ENCODE measurements around the gene ZFC3H1. TPM values are rescaled to one million over a fixed set of nuclear protein-coding genes. Genes with fewer than 3 reads are reported as not detected.
A peak's percentile ranks its signal among the peaks of the same experiment; 100 is the strongest.

Gene ZFC3H1
- total and polyA plus RNA-seq, 5 donors = 12.4 to 29.5 (median 22.4) TPM

GRCh38 chr12:71671816-71672215, 8.2 kb upstream of the ZFC3H1 start:
- Histone ChIP-seq H3K27me3 (ENCODE audit: control insufficient read depth, insufficient read depth) (no peaks in the 10 kb centered on the region), H3K4me1 (ENCODE audit: control insufficient read depth, insufficient read depth, low read length) (no peaks in the 10 kb centered on the region), H3K27ac (ENCODE audit: low read length) (no peak overlapping the region), H3K4me3 (ENCODE audit: low read length) (no peak overlapping the region), H3K9me3 (ENCODE audit: control insufficient read depth, low read length) (no peaks in the 10 kb centered on the region)
- WGBS = 74% methylated on average over 1 of the region's 1 CpG
- no peak for DNase-seq
- intact Hi-C loops (cut with DNase I) = no loop called here
- peak in 1 of 2 donors; percentile 69 for ATAC-seq

GRCh38 chr12:71671311-71671710, 7.7 kb upstream of the ZFC3H1 start:
- Histone ChIP-seq H3K27me3 (ENCODE audit: control insufficient read depth, insufficient read depth) (no peaks in the 10 kb centered on the region), H3K9me3 (ENCODE audit: control insufficient read depth, low read length) (no peaks in the 10 kb centered on the region), H3K4me3 (ENCODE audit: low read length) (no peak overlapping the region), H3K27ac (ENCODE audit: low read length) (no peak overlapping the region), H3K4me1 (ENCODE audit: control insufficient read depth, insufficient read depth, low read length) (no peaks in the 10 kb centered on the region)
- ATAC-seq = no peak
- intact Hi-C loops (cut with DNase I) = no loop called here
- DNase-seq = no peak

GRCh38 chr12:71666259-71666658, 2.6 kb upstream of the ZFC3H1 start:
- intact Hi-C loops (cut with DNase I) = loop anchor here in 2 of 4 donors (10.0 kb wide), 1 partner anchor 89 kb away; the partner anchor contains the start of gene RAB21 (in 2 of the 2)
- Histone ChIP-seq H3K27me3 (ENCODE audit: control insufficient read depth, insufficient read depth) (no peaks in the 10 kb centered on the region), H3K4me1 (ENCODE audit: control insufficient read depth, insufficient read depth, low read length) (peaks cover 3% of the 10 kb centered on the region), H3K27ac (ENCODE audit: low read length) (no peak overlapping the region), H3K9me3 (ENCODE audit: control insufficient read depth, low read length) (no peaks in the 10 kb centered on the region), H3K4me3 (ENCODE audit: low read length) (no peak overlapping the region)
- DNase-seq (no peak), ATAC-seq (no peak)
- WGBS = 99% methylated on average over 5 of the region's 5 CpGs

GRCh38 chr12:71665090-71665463, 1.4 kb upstream of the ZFC3H1 start:
- peaks cover 3% of the 10 kb centered on the region for H3K4me1 ChIP-seq (ENCODE audit: control insufficient read depth, insufficient read depth, low read length)
- no peaks in the 10 kb centered on the region for H3K27me3 ChIP-seq (ENCODE audit: control insufficient read depth, insufficient read depth)
- 18% methylated on average over 4 of the region's 4 CpGs for WGBS
- H3K9me3 ChIP-seq (ENCODE audit: control insufficient read depth, low read length) = no peaks in the 10 kb centered on the region
- no peak overlapping the region for H3K27ac ChIP-seq (ENCODE audit: low read length)
- intact Hi-C loops (cut with DNase I) = loop anchor here in 2 of 4 donors (10.0 kb wide), 1 partner anchor 90 kb away; the partner anchor contains the start of gene RAB21 (in 2 of the 2)
- ATAC-seq (no peak), DNase-seq (no peak)
- H3K4me3 ChIP-seq (ENCODE audit: low read length) = peak overlapping the region; percentile 89

- H3K27ac ChIP-seq (ENCODE audit: low read length) = peak overlapping the region; percentile 97
- peak overlapping the region; percentile 89 for H3K4me3 ChIP-seq (ENCODE audit: low read length)
- intact Hi-C loops (cut with DNase I) = loop anchor here in 2 of 4 donors (10.0 kb wide), 1 partner anchor 90 kb away; the partner anchor contains the start of gene RAB21 (in 2 of the 2)
- no peaks in the 10 kb centered on the region for H3K27me3 ChIP-seq (ENCODE audit: control insufficient read depth, insufficient read depth)
- ATAC-seq (no peak), DNase-seq (no peak)
- no peaks in the 10 kb centered on the region for H3K9me3 ChIP-seq (ENCODE audit: control insufficient read depth, low read length)
- H3K4me1 ChIP-seq (ENCODE audit: control insufficient read depth, insufficient read depth, low read length) = peaks cover 3% of the 10 kb centered on the region
- WGBS = under 1% methylated on average over 20 of the region's 20 CpGs
Observed at GRCh38 chr12:71664411-71665089, 902 bp upstream of the ZFC3H1 start.

- H3K27ac ChIP-seq (ENCODE audit: low read length) = peak overlapping the region; percentile 95
- ATAC-seq (peak; percentile 48 to 63), DNase-seq (peak; percentile 60 to 83 (median 79))
- intact Hi-C loops (cut with DNase I) = loop anchor here in 2 of 4 donors (10.0 kb wide), 1 partner anchor 92 kb away; the partner anchor contains the start of gene RAB21 (in 2 of the 2)
- under 1% methylated on average over 53 of the region's 53 CpGs for WGBS
- H3K4me1 ChIP-seq (ENCODE audit: control insufficient read depth, insufficient read depth, low read length) = peaks cover 3% of the 10 kb centered on the region
- H3K4me3 ChIP-seq (ENCODE audit: low read length) = peak overlapping the region; percentile 89
- H3K9me3 ChIP-seq (ENCODE audit: control insufficient read depth, low read length) = no peaks in the 10 kb centered on the region
- H3K27me3 ChIP-seq (ENCODE audit: control insufficient read depth, insufficient read depth) = no peaks in the 10 kb centered on the region
Observed at GRCh38 chr12:71662849-71663560, 643 bp downstream of the ZFC3H1 start.

- peak overlapping the region; percentile 89 for H3K4me3 ChIP-seq (ENCODE audit: low read length)
- no peaks in the 10 kb centered on the region for H3K27me3 ChIP-seq (ENCODE audit: control insufficient read depth, insufficient read depth)
- no peak for DNase-seq
- WGBS = 3% methylated on average over 8 of the region's 8 CpGs
- no peaks in the 10 kb centered on the region for H3K9me3 ChIP-seq (ENCODE audit: control insufficient read depth, low read length)
- H3K27ac ChIP-seq (ENCODE audit: low read length) = no peak overlapping the region
- intact Hi-C loops (cut with DNase I) = loop anchor here in 2 of 4 donors (10.0 kb wide), 1 partner anchor 93 kb away; the partner anchor contains the start of gene RAB21 (in 2 of the 2)
- H3K4me1 ChIP-seq (ENCODE audit: control insufficient read depth, insufficient read depth, low read length) = peaks cover 3% of the 10 kb centered on the region
- no peak for ATAC-seq
Observed at GRCh38 chr12:71661977-71662530, 1.6 kb downstream of the ZFC3H1 start.

GRCh38 chr12:71656740-71657139, 6.9 kb downstream of the ZFC3H1 start:
- intact Hi-C loops (cut with DNase I) = no loop called here
- H3K27me3 ChIP-seq (ENCODE audit: control insufficient read depth, insufficient read depth) = no peaks in the 10 kb centered on the region
- peaks cover 5% of the 10 kb centered on the region for H3K4me1 ChIP-seq (ENCODE audit: control insufficient read depth, insufficient read depth, low read length)
- no peak overlapping the region for H3K27ac ChIP-seq (ENCODE audit: low read length)
- DNase-seq (no peak), ATAC-seq (no peak)
- H3K9me3 ChIP-seq (ENCODE audit: control insufficient read depth, low read length) = no peaks in the 10 kb centered on the region
- WGBS = 77% methylated on average over 3 of the region's 3 CpGs
- H3K4me3 ChIP-seq (ENCODE audit: low read length) = no peak overlapping the region

GRCh38 chr12:71655907-71656306, 7.7 kb downstream of the ZFC3H1 start:
- WGBS = 95% methylated on average over 1 of the region's 1 CpG
- intact Hi-C loops (cut with DNase I) = no loop called here
- no peak for ATAC-seq
- no peak overlapping the region for H3K27ac ChIP-seq (ENCODE audit: low read length)
- no peaks in the 10 kb centered on the region for H3K9me3 ChIP-seq (ENCODE audit: control insufficient read depth, low read length)
- no peak overlapping the region for H3K4me3 ChIP-seq (ENCODE audit: low read length)
- peaks cover 2% of the 10 kb centered on the region for H3K4me1 ChIP-seq (ENCODE audit: control insufficient read depth, insufficient read depth, low read length)
- DNase-seq = no peak
- no peaks in the 10 kb centered on the region for H3K27me3 ChIP-seq (ENCODE audit: control insufficient read depth, insufficient read depth)

GRCh38 chr12:71655495-71655894, 8.2 kb downstream of the ZFC3H1 start:
- intact Hi-C loops (cut with DNase I) = no loop called here
- H3K4me1 ChIP-seq (ENCODE audit: control insufficient read depth, insufficient read depth, low read length) = peaks cover 2% of the 10 kb centered on the region

GRCh38 chr12:71654200-71654599, 9.4 kb downstream of the ZFC3H1 start:
- intact Hi-C loops (cut with DNase I) = no loop called here
- Histone ChIP-seq H3K4me3 (ENCODE audit: low read length) (no peak overlapping the region), H3K9me3 (ENCODE audit: control insufficient read depth, low read length) (no peaks in the 10 kb centered on the region), H3K27ac (ENCODE audit: low read length) (no peak overlapping the region), H3K27me3 (ENCODE audit: control insufficient read depth, insufficient read depth) (no peaks in the 10 kb centered on the region), H3K4me1 (ENCODE audit: control insufficient read depth, insufficient read depth, low read length) (peaks cover 2% of the 10 kb centered on the region)
- DNase-seq = no peak
- WGBS = 84% methylated on average over 3 of the region's 3 CpGs
- ATAC-seq = no peak

More at GRCh38 chr12:71655495-71655894, 8.2 kb downstream of the ZFC3H1 start:
- H3K27ac ChIP-seq (ENCODE audit: low read length) = no peak overlapping the region
- 57% methylated on average over 1 of the region's 1 CpG for WGBS
- ATAC-seq = no peak
- H3K27me3 ChIP-seq (ENCODE audit: control insufficient read depth, insufficient read depth) = no peaks in the 10 kb centered on the region
- no peak overlapping the region for H3K4me3 ChIP-seq (ENCODE audit: low read length)
- DNase-seq = no peak
- no peaks in the 10 kb centered on the region for H3K9me3 ChIP-seq (ENCODE audit: control insufficient read depth, low read length)
